Measurements from ENCODE around the gene ADGRL1. TPM values are rescaled to one million over a fixed set of nuclear protein-coding genes. Genes with fewer than 3 reads are reported as not detected.

Gene ADGRL1
- total and polyA plus RNA-seq, 2 of the 8 experiments (the other 6 are each of a cell fraction or from before 2014, with no cell fraction given), result 95.6 to 112 TPM

DNA sequence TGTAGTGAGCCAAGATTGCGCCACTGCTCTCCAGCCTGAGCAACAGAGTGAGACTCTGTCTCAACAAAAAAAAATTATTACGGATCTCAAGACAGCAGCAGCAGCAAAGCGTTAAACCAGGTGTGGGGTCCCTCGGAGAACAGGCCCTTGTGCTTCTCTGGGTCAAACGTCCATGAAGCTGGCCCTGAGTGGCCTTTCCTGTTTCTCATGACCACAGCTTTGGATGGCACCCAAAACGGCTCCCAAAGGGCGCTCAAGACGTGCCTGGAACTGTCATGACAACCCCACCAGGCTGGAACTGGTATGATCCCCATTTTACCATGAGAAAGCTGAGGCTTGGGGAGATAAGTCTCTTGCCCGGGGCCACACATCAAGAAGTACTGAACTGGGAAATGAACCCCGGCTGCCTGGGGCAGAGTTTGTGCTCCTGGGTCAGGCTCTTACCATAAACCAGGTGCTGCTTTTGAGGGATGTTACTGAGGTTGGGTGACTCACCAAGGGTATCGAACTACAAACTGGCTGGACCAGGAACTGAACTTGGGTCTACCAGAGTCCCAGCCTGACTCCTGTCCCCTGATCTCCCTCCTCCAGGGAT, 103.8 kb downstream of the ADGRL1 start:
- Histone ChIP-seq H2BK12ac (ENCODE audit: low read depth, low read length) (no peak overlapping the region), H3K79me1 (ENCODE audit: low read depth, low read length) (no peaks in the 10 kb centered on the region), H3K4me1 (replicated peaks in 1 of 4; ENCODE audit: control insufficient read depth in 3 of 4, insufficient read depth in 4 of 4, low read length in 3 of 4) (no peaks in the 10 kb centered on the region), H3K27ac (ENCODE audit: low read depth, low read length) (no peak overlapping the region), H2BK120ac (replicated peaks; ENCODE audit: low read depth, low read length) (no peak overlapping the region), H2AK5ac (ENCODE audit: low read depth, low read length) (no peak overlapping the region), H3K4me3 (ENCODE audit: extremely low read depth in 1 of 4, insufficient read depth in 2 of 4, low read depth in 3 of 4, low read length in 4 of 4) (no peak overlapping the region), H2AFZ (ENCODE audit: low read length) (no peak overlapping the region), H3K23ac (ENCODE audit: insufficient read length) (no peak overlapping the region), H4K20me1 (replicated peaks in 1 of 2; ENCODE audit: control insufficient read depth in 1 of 2, insufficient read depth in 2 of 2, low read length in 2 of 2) (peaks cover 0 to 4% of the 10 kb centered on the region in 2 experiments), H3K9me3 (ENCODE audit: insufficient read depth in 2 of 2, low read depth in 1 of 2, low read length in 1 of 2) (no peaks in the 10 kb centered on the region), H3K4me2 (ENCODE audit: insufficient read depth in 1 of 2, low read depth in 2 of 2, low read length in 2 of 2) (no peak overlapping the region), H4K5ac (ENCODE audit: insufficient read length, low read depth, low read length) (no peak overlapping the region), H2BK5ac (ENCODE audit: low read depth, low read length) (no peak overlapping the region), H3K36me3 (ENCODE audit: control insufficient read depth in 2 of 4, insufficient read depth in 4 of 4, low read length in 3 of 4) (no peaks in the 10 kb centered on the region), H4K8ac (ENCODE audit: extremely low read depth, insufficient read depth, low read length) (no peak overlapping the region), H3K14ac (ENCODE audit: insufficient read length) (no peak overlapping the region), H3K9ac (replicated peaks in 1 of 4; ENCODE audit: extremely low read depth in 1 of 4, low read depth in 3 of 4, low read length in 3 of 4) (no peak overlapping the region), H3K4ac (replicated peaks; ENCODE audit: insufficient read length, low read depth, low read length) (no peak overlapping the region), H4K91ac (replicated peaks; ENCODE audit: insufficient read length, low read length) (no peak overlapping the region), H2BK15ac (ENCODE audit: low read length) (no peak overlapping the region), H3K79me2 (ENCODE audit: control insufficient read depth in 1 of 2, insufficient read depth in 2 of 2, low read length in 2 of 2) (no peaks in the 10 kb centered on the region), H3K56ac (replicated peaks; ENCODE audit: insufficient read length, low read depth, low read length) (no peak overlapping the region), H3K23me2 (ENCODE audit: low read depth, low read length) (no peaks in the 10 kb centered on the region), H3K27me3 (replicated peaks in 1 of 4; ENCODE audit: control insufficient read depth in 3 of 4, extremely low read depth in 1 of 4, insufficient read depth in 3 of 4, low read length in 3 of 4) (no peaks in the 10 kb centered on the region), H3K18ac (ENCODE audit: extremely low read depth, low read length) (no peak overlapping the region), H2BK20ac (ENCODE audit: low read length) (no peak overlapping the region)
- TF ChIP-seq SP1 (IDR thresholded peaks at IDR 0.05; ENCODE audit: low read depth, low read length) (no peak), HDAC6 (IDR thresholded peaks at IDR 0.05; ENCODE audit: low read depth, low read length) (no peak), YY1 (IDR thresholded peaks at IDR 0.05; ENCODE audit: low read depth, low read length) (no peak), RAD21 (IDR thresholded peaks at IDR 0.05 in 1 of 2, conservative IDR thresholded peaks at IDR 0.05 in 1 of 2; ENCODE audit: low read depth in 2 of 2, low read length in 2 of 2) (no peak), BACH1 (IDR thresholded peaks at IDR 0.05; ENCODE audit: low read length) (no peak), TCF12 (IDR thresholded peaks at IDR 0.05; ENCODE audit: low read depth, low read length) (no peak)
- TF ChIP-seq, protein P1, sequence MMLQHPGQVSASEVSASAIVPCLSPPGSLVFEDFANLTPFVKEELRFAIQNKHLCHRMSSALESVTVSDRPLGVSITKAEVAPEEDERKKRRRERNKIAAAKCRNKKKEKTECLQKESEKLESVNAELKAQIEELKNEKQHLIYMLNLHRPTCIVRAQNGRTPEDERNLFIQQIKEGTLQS (IDR thresholded peaks at IDR 0.05; ENCODE audit: insufficient read depth, low read depth, low read length), result no peak
- FAIRE-seq (no peak), DNase-seq (ENCODE audit: low read depth in 1 of 2, low spot score in 2 of 2) (no peak)
- POLR2A ChIA-PET (ENCODE audit: partially characterized antibody), result interaction anchor here (1.2 to 2.1 kb wide), 4 partner anchors 9 to 24 kb away, joined by 3 to 6 read pairs (median 4); a partner anchor contains a TSS
- 88% methylated on average over 11 of the region's 11 CpGs; no CpG with 5 or more reads in 1 of the 2 experiments for WGBS, 2 experiments (ENCODE audit: extremely low coverage in 1 of 2, insufficient coverage in 1 of 2, insufficient read length in 1 of 2, insufficient replicate concordance in 2 of 2, low coverage in 1 of 2, low lambda C conversion rate in 2 of 2, missing lambda C conversion rate in 1 of 2)
- CTCF ChIA-PET (ENCODE audit: partially characterized antibody), result interaction anchor here (0.6 to 5.3 kb wide), 7 partner anchors 8 to 48 kb away, joined by 3 to 40 read pairs (median 3); a partner anchor contains a TSS
